ENCODE data around the gene MRPL51.
"Not testable (repeated sequence)": the region's sequence is repeated elsewhere in the genome, so short reads cannot be mapped to it uniquely, and the experiment has no call there.

Gene MRPL51

GRCh38 chr12:6532051-6532926 is 39.2 kb upstream of the MRPL51 start:
- DNase-seq (ENCODE audit: low read depth): peak; percentile 96

GRCh38 chr12:6530576-6531260 is 37.7 kb upstream of the MRPL51 start:
- no peak for DNase-seq (ENCODE audit: low read depth)

- DNase-seq (ENCODE audit: low read depth): no peak
These were observed 36.3 kb upstream of the MRPL51 start for GRCh38 chr12:6529291-6529737.

- DNase-seq (ENCODE audit: low read depth): no peak
These were observed 35.6 kb upstream of the MRPL51 start for GRCh38 chr12:6528539-6529235.

GRCh38 chr12:6527711-6528110 is 34.6 kb upstream of the MRPL51 start:
- DNase-seq (ENCODE audit: low read depth): no peak

GRCh38 chr12:6526766-6527525 is 33.9 kb upstream of the MRPL51 start:
- DNase-seq (ENCODE audit: low read depth): no peak

GRCh38 chr12:6526201-6526600 is 33.1 kb upstream of the MRPL51 start:
- no peak for DNase-seq (ENCODE audit: low read depth)

- DNase-seq (ENCODE audit: low read depth): no peak
These were observed 31.6 kb upstream of the MRPL51 start for GRCh38 chr12:6524648-6525047.

- no peak for DNase-seq (ENCODE audit: low read depth)
These were observed 30.6 kb upstream of the MRPL51 start for GRCh38 chr12:6523708-6524107.

- DNase-seq (ENCODE audit: low read depth): no peak
These were observed 29.1 kb upstream of the MRPL51 start for GRCh38 chr12:6522193-6522592.

GRCh38 chr12:6520186-6520585 is 27.1 kb upstream of the MRPL51 start:
- no peak for DNase-seq (ENCODE audit: low read depth)

- DNase-seq (ENCODE audit: low read depth): no peak
These were observed 15.0 kb upstream of the MRPL51 start for GRCh38 chr12:6508087-6508486.

GRCh38 chr12:6507102-6507998 is 14.3 kb upstream of the MRPL51 start:
- no peak for DNase-seq (ENCODE audit: low read depth)

- no peak for DNase-seq (ENCODE audit: low read depth)
These were observed 7.4 kb upstream of the MRPL51 start for GRCh38 chr12:6500466-6500865.

- not testable (repeated sequence) for DNase-seq (ENCODE audit: low read depth)
These were observed 4.2 kb upstream of the MRPL51 start for GRCh38 chr12:6497291-6497690.

- DNase-seq (ENCODE audit: low read depth): no peak
These were observed 1.9 kb upstream of the MRPL51 start for GRCh38 chr12:6494968-6495367.

GRCh38 chr12:6494258-6494743 is 1.2 kb upstream of the MRPL51 start:
- no peak for DNase-seq (ENCODE audit: low read depth)

- DNase-seq (ENCODE audit: low read depth): peak; percentile 90
These were observed 615 bp upstream of the MRPL51 start, which contains the start of gene NCAPD2 for GRCh38 chr12:6493497-6494257. TSS of gene NCAPD2 (plus strand) at chr12:6494102. CDS start at chr12:6495099, 997 bp downstream.

GRCh38 chr12:6490673-6491072 is 2.4 kb downstream of the MRPL51 start:
- DNase-seq (ENCODE audit: low read depth): not testable (repeated sequence)

- DNase-seq (ENCODE audit: low read depth): no peak
These were observed 3.6 kb downstream of the MRPL51 start for GRCh38 chr12:6489449-6489848.
